ENCODE results near the gene LAMB1.
"Not testable (repeated sequence)": the region's sequence is repeated elsewhere in the genome, so short reads cannot be mapped to it uniquely, and the experiment has no call there.

The LAMB1 gene

DNA sequence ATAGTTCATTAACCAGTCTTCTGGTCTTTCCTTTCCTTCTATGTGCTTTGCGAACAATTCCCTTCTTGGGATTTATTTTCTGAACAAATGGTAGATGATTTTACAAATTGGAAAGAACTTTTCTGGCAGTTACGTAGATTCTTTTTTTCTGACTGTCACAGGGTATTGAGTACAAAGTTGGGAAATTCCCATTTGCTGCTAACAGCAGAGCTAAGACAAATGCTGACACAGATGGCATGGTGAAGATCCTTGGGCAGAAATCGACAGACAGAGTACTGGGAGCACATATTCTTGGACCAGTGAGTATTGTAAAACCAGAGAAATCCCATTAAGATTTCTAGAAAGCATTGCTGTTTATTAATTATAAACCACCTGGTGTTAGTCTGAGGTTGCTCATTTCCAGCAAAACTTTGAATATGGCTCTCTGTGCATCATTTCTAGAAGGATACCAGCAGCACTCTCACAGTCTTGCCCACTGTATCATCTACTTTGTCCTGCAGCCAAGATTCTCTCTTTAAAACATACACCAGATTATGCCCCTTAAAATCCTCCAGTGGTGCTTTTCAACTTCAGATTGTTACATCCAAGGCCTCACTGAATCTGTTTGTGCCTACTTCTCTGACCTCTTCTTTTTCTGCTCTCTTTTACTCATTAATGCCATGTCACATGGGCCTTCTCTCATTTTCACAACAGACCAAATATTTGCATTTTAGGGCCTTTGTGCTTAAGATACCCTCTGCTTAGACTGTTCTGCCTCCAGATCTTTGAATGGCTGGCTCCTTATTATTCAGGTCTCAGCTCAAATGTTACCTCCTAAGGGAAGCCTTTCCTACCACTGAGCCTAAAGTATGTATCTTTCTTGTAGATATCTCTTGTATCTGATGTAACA is 85.0 kb downstream of the LAMB1 start:
- Histone ChIP-seq H3K27me3 (ENCODE audit: control insufficient read depth in 1 of 2, insufficient read depth in 2 of 2, low read length in 2 of 2) (no peaks in the 10 kb centered on the region), H3K9ac (ENCODE audit: low read length in 2 of 2) (no peak overlapping the region), H3K4me1 (ENCODE audit: control insufficient read depth, insufficient read depth, low read length) (peaks cover 5% of the 10 kb centered on the region), H3K27ac (ENCODE audit: low read length) (peak overlapping the region; percentile 6), H3K4me3 (ENCODE audit: low read length in 2 of 2) (no peak overlapping the region), H3K9me3 (ENCODE audit: control insufficient read depth in 2 of 2, low read length in 2 of 2) (no peaks in the 10 kb centered on the region), H3K36me3 (ENCODE audit: control insufficient read depth in 2 of 2, insufficient read depth in 2 of 2, low read length in 2 of 2) (peaks cover 25% of the 10 kb centered on the region in 2 donors)

DNA sequence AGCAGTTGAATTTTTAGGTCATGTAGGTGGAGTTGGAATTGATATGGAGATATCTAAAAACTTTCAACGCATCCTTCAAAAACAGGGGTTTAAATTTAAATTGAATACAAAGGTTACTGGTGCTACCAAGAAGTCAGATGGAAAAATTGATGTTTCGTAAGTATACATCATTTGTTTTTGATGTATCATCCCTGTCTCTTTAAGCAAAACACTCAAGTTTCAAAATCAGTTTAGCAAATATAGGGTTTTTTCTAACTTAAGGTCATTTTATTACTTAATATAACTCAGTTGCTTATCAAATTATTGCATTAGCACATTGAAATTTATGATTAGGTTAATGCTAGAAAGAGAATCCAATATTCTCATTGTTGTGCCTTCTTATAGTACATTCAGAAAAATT is 87.4 kb downstream of the LAMB1 start:
- peaks cover 28 to 33% of the 10 kb centered on the region in 2 donors for H3K36me3 ChIP-seq (ENCODE audit: control insufficient read depth in 2 of 2, insufficient read depth in 2 of 2, low read length in 2 of 2)
- no peak overlapping the region for H3K27ac ChIP-seq (ENCODE audit: low read length)
- peaks cover 3% of the 10 kb centered on the region for H3K4me1 ChIP-seq (ENCODE audit: control insufficient read depth, insufficient read depth, low read length)

DNA sequence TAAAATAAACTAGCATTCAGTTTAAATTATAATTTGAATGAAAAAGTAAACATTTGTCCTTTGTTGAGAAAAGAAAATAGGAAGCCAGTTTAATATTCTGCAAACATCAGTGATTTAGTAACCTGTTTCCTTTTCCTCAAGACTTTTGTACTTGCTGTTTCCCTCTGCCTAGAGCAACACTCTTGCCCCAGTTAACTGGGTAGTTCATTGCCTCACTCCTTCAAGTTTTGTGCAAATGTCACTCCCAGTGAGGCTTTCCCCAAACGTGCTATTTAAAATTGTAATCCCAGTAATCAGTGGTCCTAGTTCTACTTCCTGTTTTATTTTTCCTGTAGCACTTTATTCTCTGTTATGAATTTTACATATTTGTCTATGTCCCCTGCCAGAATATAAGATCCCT is 88.1 kb downstream of the LAMB1 start:
- H3K9ac ChIP-seq (ENCODE audit: low read length in 2 of 2), result no peak overlapping the region
- H3K9me3 ChIP-seq (ENCODE audit: control insufficient read depth in 2 of 2, low read length in 2 of 2), result no peaks in the 10 kb centered on the region
- H3K36me3 ChIP-seq (ENCODE audit: control insufficient read depth in 2 of 2, insufficient read depth in 2 of 2, low read length in 2 of 2), result peaks cover 26 to 33% of the 10 kb centered on the region in 2 donors
- H3K27ac ChIP-seq (ENCODE audit: low read length), result no peak overlapping the region
- no peak overlapping the region for H3K4me3 ChIP-seq (ENCODE audit: low read length in 2 of 2)
- H3K27me3 ChIP-seq (ENCODE audit: control insufficient read depth in 1 of 2, insufficient read depth in 2 of 2, low read length in 2 of 2), result no peaks in the 10 kb centered on the region
- no peaks in the 10 kb centered on the region for H3K4me1 ChIP-seq (ENCODE audit: control insufficient read depth, insufficient read depth, low read length)

More for the DNA sequence above, 87.4 kb downstream of the LAMB1 start:
- Histone ChIP-seq H3K27me3 (ENCODE audit: control insufficient read depth in 1 of 2, insufficient read depth in 2 of 2, low read length in 2 of 2) (no peaks in the 10 kb centered on the region), H3K9me3 (ENCODE audit: control insufficient read depth in 2 of 2, low read length in 2 of 2) (no peaks in the 10 kb centered on the region), H3K4me3 (ENCODE audit: low read length in 2 of 2) (no peak overlapping the region), H3K9ac (ENCODE audit: low read length in 2 of 2) (no peak overlapping the region)

DNA sequence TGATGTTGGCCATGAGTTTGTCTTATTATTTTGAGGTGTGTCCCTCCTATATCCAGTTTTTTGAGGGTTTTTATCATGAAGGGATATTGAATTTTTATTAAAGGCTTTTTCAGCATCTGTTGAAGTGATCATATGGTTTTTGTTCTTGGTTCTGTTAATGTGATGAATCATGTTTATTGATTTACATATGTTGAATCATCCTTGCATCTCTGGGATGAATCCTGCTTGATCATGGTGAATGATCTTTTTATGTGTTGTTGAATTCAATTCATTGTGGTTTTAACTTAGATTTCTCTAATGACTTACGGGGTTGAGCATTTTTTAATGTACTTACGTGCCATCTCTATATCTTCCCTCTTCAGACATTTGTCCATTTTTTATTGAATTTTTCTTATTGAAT is 89.1 kb downstream of the LAMB1 start:
- Histone ChIP-seq H3K9ac (ENCODE audit: low read length in 2 of 2) (no peak overlapping the region), H3K4me1 (ENCODE audit: control insufficient read depth, insufficient read depth, low read length) (no peaks in the 10 kb centered on the region), H3K4me3 (ENCODE audit: low read length in 2 of 2) (no peak overlapping the region), H3K36me3 (ENCODE audit: control insufficient read depth in 2 of 2, insufficient read depth in 2 of 2, low read length in 2 of 2) (peaks cover 22 to 31% of the 10 kb centered on the region in 2 donors), H3K9me3 (ENCODE audit: control insufficient read depth in 2 of 2, low read length in 2 of 2) (no peaks in the 10 kb centered on the region), H3K27ac (ENCODE audit: low read length) (no peak overlapping the region), H3K27me3 (ENCODE audit: control insufficient read depth in 1 of 2, insufficient read depth in 2 of 2, low read length in 2 of 2) (no peaks in the 10 kb centered on the region)

DNA sequence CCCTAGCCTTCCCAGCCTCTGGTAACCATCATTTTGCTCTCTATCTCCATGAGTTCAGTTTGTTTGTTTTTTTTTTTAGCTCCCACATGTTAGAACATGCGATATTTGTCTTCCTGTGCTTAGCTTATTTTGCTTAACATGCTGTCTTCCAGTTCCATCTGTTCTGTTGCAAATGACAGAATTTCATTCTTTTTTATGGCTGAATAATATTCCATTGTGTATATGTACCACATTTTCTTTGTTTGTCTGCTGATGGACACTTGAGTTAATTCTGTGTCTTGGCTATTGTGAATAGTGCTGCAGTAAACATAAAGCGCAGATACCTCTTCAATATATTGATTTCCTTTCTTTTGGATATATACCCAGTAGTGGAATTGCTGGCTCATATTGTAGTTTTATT is 91.0 kb downstream of the LAMB1 start:
- Histone ChIP-seq H3K9ac (ENCODE audit: low read length in 2 of 2) (no peak overlapping the region), H3K9me3 (ENCODE audit: control insufficient read depth in 2 of 2, low read length in 2 of 2) (no peaks in the 10 kb centered on the region), H3K4me3 (ENCODE audit: low read length in 2 of 2) (no peak overlapping the region), H3K4me1 (ENCODE audit: control insufficient read depth, insufficient read depth, low read length) (no peaks in the 10 kb centered on the region), H3K36me3 (ENCODE audit: control insufficient read depth in 2 of 2, insufficient read depth in 2 of 2, low read length in 2 of 2) (peaks cover 12 to 27% of the 10 kb centered on the region in 2 donors), H3K27me3 (ENCODE audit: control insufficient read depth in 1 of 2, insufficient read depth in 2 of 2, low read length in 2 of 2) (no peaks in the 10 kb centered on the region), H3K27ac (ENCODE audit: low read length) (no peak overlapping the region)

DNA sequence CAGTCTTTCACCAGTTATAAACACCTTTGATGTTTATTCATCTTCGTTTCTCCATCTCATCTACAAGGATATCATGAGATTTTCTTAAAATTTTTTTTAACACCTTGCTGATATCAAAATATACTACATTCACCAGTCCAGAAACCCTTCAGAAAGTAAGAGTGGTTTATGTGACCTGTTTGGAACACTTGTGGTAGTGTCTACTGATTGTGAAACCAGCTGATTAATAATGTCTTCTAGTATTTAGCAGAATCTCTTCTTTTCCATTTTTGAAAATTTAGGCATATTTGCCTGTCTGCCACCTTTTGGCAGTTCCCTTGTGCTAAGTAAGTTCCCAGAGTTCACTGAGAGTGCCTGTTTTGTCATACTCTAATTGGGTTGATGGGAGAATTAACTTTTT is 93.5 kb downstream of the LAMB1 start:
- Histone ChIP-seq H3K4me3 (ENCODE audit: low read length in 2 of 2) (no peak overlapping the region), H3K9ac (ENCODE audit: low read length in 2 of 2) (no peak overlapping the region), H3K27me3 (ENCODE audit: control insufficient read depth in 1 of 2, insufficient read depth in 2 of 2, low read length in 2 of 2) (no peaks in the 10 kb centered on the region), H3K36me3 (ENCODE audit: control insufficient read depth in 2 of 2, insufficient read depth in 2 of 2, low read length in 2 of 2) (peaks cover 31 to 35% of the 10 kb centered on the region in 2 donors), H3K4me1 (ENCODE audit: control insufficient read depth, insufficient read depth, low read length) (no peaks in the 10 kb centered on the region), H3K27ac (ENCODE audit: low read length) (no peak overlapping the region), H3K9me3 (ENCODE audit: control insufficient read depth in 2 of 2, low read length in 2 of 2) (no peaks in the 10 kb centered on the region)

DNA sequence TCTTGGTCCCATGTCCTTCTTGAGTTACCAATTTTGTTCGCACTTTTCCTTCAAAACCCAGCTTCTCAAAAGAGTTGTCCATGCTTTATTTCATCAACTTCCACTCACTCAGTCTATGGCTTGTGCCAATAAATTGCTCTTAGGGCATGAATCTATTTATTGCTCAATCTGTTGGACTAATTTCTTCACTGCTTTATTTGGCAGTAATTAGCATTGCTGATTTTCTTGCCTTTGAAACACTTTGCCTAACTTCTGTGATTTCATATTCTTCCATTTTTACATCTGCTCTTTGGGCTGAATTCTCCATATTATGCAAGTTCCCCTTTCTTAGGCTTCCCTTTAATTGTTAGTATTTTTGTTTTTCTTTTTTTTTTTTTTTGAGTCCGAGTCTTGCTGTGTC is 95.2 kb downstream of the LAMB1 start:
- Histone ChIP-seq H3K9me3 (ENCODE audit: control insufficient read depth in 2 of 2, low read length in 2 of 2) (no peaks in the 10 kb centered on the region), H3K27ac (ENCODE audit: low read length) (no peak overlapping the region), H3K27me3 (ENCODE audit: control insufficient read depth in 1 of 2, insufficient read depth in 2 of 2, low read length in 2 of 2) (no peaks in the 10 kb centered on the region), H3K4me3 (ENCODE audit: low read length in 2 of 2) (no peak overlapping the region), H3K4me1 (ENCODE audit: control insufficient read depth, insufficient read depth, low read length) (no peaks in the 10 kb centered on the region), H3K36me3 (ENCODE audit: control insufficient read depth in 2 of 2, insufficient read depth in 2 of 2, low read length in 2 of 2) (peaks cover 31 to 46% of the 10 kb centered on the region in 2 donors), H3K9ac (ENCODE audit: low read length in 2 of 2) (no peak overlapping the region)

DNA sequence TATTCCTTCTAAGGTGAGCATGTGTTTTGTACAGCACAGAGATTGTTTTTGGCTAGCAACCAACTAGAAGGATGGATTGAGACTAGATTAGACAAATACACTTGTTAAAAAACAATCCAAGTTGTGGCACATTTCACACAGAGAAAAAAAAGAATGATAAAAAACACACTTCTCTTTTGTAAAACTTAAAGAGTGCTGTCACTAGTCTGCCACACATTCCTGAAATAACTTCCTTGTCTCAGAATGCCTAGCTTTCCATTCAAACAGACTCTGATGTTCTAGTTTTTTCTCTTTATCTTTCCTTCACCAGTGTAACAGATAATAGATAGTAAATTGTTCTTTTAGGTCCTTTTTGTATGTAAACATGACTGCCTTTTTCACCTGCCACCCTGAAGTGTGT is 100.6 kb downstream of the LAMB1 start:
- H3K4me3 ChIP-seq (ENCODE audit: low read length in 2 of 2), result no peak overlapping the region
- no peak overlapping the region for H3K27ac ChIP-seq (ENCODE audit: low read length)
- H3K9me3 ChIP-seq (ENCODE audit: control insufficient read depth in 2 of 2, low read length in 2 of 2), result no peaks in the 10 kb centered on the region
- H3K9ac ChIP-seq (ENCODE audit: low read length in 2 of 2), result no peak overlapping the region
- H3K4me1 ChIP-seq (ENCODE audit: control insufficient read depth, insufficient read depth, low read length), result peaks cover 2% of the 10 kb centered on the region
- peaks cover 23 to 30% of the 10 kb centered on the region in 2 donors for H3K36me3 ChIP-seq (ENCODE audit: control insufficient read depth in 2 of 2, insufficient read depth in 2 of 2, low read length in 2 of 2)
- no peaks in the 10 kb centered on the region for H3K27me3 ChIP-seq (ENCODE audit: control insufficient read depth in 1 of 2, insufficient read depth in 2 of 2, low read length in 2 of 2)

DNA sequence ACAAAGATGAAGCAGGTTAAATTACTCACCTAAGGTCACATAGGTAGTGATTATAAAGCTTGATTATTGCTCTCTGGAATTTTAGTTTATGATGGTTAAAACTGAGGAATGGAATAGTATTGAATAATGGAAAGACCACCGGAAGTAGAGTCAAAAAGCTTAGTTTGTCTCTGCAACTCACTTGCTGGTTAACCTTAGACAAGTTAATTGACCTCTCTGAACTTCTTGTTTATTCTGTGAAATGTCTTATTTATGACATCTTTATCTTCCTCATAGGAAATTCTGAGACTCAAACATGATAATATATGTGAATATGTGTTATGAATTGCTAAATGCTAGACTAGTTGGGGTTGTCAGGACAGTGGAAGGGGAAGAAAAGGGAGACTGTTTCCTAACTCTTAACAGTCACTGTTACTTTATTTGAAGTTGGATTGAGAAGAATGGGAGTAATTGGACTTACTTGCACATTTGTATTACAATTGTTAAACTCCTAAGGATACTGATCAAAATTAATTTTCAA is 102.4 kb downstream of the LAMB1 start:
- no peak overlapping the region for H3K4me3 ChIP-seq (ENCODE audit: low read length in 2 of 2)
- peaks cover 6 to 14% of the 10 kb centered on the region in 2 donors for H3K36me3 ChIP-seq (ENCODE audit: control insufficient read depth in 2 of 2, insufficient read depth in 2 of 2, low read length in 2 of 2)
- no peaks in the 10 kb centered on the region for H3K9me3 ChIP-seq (ENCODE audit: control insufficient read depth in 2 of 2, low read length in 2 of 2)
- no peak overlapping the region for H3K27ac ChIP-seq (ENCODE audit: low read length)
- no peak overlapping the region for H3K9ac ChIP-seq (ENCODE audit: low read length in 2 of 2)
- H3K27me3 ChIP-seq (ENCODE audit: control insufficient read depth in 1 of 2, insufficient read depth in 2 of 2, low read length in 2 of 2), result no peaks in the 10 kb centered on the region
- peaks cover 2% of the 10 kb centered on the region for H3K4me1 ChIP-seq (ENCODE audit: control insufficient read depth, insufficient read depth, low read length)

DNA sequence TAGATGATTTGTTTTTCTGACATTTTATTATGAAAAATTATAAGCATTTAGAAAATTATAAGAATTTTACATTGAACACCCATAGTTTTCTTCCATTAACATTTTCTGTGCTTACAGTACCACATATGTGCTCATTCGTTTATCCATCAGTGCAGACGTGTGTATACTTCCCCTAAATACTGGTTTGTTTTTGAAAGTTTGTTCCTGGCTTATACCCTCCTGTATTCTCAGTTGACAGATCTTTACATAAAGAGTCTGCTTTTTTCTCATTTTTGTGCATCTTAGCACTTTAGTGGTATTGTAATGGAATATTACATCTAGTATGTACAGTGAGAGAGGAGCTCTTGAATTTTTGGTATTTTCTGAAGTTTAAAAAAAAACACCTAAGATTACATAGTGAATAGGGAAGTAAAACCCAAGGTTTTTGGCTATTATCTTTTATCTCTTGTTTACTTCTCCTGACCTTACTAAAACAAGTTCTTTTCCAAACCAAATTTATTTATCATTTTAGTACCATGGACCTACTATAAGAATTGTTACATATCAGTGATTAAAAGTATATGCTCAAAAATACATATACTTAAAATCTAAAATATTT is 103.9 kb downstream of the LAMB1 start:
- Histone ChIP-seq H3K36me3 (ENCODE audit: control insufficient read depth in 2 of 2, insufficient read depth in 2 of 2, low read length in 2 of 2) (peaks cover 0 to 22% of the 10 kb centered on the region in 2 donors), H3K9me3 (ENCODE audit: control insufficient read depth in 2 of 2, low read length in 2 of 2) (no peaks in the 10 kb centered on the region), H3K27me3 (ENCODE audit: control insufficient read depth in 1 of 2, insufficient read depth in 2 of 2, low read length in 2 of 2) (no peaks in the 10 kb centered on the region), H3K4me1 (ENCODE audit: control insufficient read depth, insufficient read depth, low read length) (peaks cover 2% of the 10 kb centered on the region), H3K27ac (ENCODE audit: low read length) (no peak overlapping the region), H3K4me3 (ENCODE audit: low read length in 2 of 2) (no peak overlapping the region), H3K9ac (ENCODE audit: low read length in 2 of 2) (no peak overlapping the region)

DNA sequence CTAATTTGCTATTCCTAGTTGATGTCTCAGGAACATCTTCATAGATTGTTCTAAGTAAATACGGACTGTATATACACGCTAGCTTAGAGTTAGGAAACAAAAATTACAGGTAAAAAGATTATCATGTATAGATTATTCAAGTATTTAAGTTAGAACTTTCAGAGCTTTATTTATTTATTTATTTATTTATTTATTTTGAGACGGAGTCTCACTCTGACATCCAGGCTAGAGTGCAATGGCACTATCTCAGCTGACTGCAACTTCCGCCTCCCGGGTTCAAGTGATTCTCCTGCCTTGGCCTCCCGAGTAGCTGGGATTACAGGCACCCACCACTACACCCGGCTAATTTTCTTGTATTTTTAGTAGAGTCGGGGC is 110.6 kb downstream of the LAMB1 start:
- H3K4me3 ChIP-seq (ENCODE audit: low read length in 2 of 2), result peak overlapping the region; percentile 83 to 91
- peaks cover 11% of the 10 kb centered on the region for H3K4me1 ChIP-seq (ENCODE audit: control insufficient read depth, insufficient read depth, low read length)
- H3K27ac ChIP-seq (ENCODE audit: low read length); H3K9me3 ChIP-seq (ENCODE audit: control insufficient read depth in 2 of 2, low read length in 2 of 2); H3K27me3 ChIP-seq (ENCODE audit: control insufficient read depth in 1 of 2, insufficient read depth in 2 of 2, low read length in 2 of 2): not testable (repeated sequence)
- peaks cover 3 to 14% of the 10 kb centered on the region in 2 donors for H3K36me3 ChIP-seq (ENCODE audit: control insufficient read depth in 2 of 2, insufficient read depth in 2 of 2, low read length in 2 of 2)
- H3K9ac ChIP-seq (ENCODE audit: low read length in 2 of 2), result peak overlapping the region in 1 of 2 donors; percentile 84
